GM12874 (cell line): ENCODE data around the gene PADI6.

Source experiments
- CTCF ChIP-seq: IDR thresholded peaks from 2 replicates; pipeline ENCODE4 v1.5.1; 2011; ENCODE audit warnings: low read depth, mild to moderate bottlenecking, control low read depth, low read length, moderate library complexity; ENCODE audit not compliant: insufficient read depth

Gene PADI6

GRCh38 chr1:17339521-17339920, 32.5 kb upstream of the PADI6 start:
- TF ChIP-seq CTCF = no peak

GRCh38 chr1:17340358-17340757, 31.6 kb upstream of the PADI6 start:
- no peak for TF ChIP-seq CTCF

GRCh38 chr1:17342014-17342441, 30.0 kb upstream of the PADI6 start:
- no peak for TF ChIP-seq CTCF

GRCh38 chr1:17346046-17346789, 25.8 kb upstream of the PADI6 start:
- no peak for TF ChIP-seq CTCF

- no peak for TF ChIP-seq CTCF
Observed at GRCh38 chr1:17347769-17348592, 24.0 kb upstream of the PADI6 start.

- TF ChIP-seq CTCF = no peak
Observed at GRCh38 chr1:17348593-17349234, 23.3 kb upstream of the PADI6 start.

GRCh38 chr1:17350083-17350482, 21.9 kb upstream of the PADI6 start:
- TF ChIP-seq CTCF = no peak
